Measurements from ENCODE around the gene LPO.

The LPO gene

GRCh38 chr17:58236394-58236793 lies 2.0 kb upstream of the LPO start:
- TF ChIP-seq, protein P1, sequence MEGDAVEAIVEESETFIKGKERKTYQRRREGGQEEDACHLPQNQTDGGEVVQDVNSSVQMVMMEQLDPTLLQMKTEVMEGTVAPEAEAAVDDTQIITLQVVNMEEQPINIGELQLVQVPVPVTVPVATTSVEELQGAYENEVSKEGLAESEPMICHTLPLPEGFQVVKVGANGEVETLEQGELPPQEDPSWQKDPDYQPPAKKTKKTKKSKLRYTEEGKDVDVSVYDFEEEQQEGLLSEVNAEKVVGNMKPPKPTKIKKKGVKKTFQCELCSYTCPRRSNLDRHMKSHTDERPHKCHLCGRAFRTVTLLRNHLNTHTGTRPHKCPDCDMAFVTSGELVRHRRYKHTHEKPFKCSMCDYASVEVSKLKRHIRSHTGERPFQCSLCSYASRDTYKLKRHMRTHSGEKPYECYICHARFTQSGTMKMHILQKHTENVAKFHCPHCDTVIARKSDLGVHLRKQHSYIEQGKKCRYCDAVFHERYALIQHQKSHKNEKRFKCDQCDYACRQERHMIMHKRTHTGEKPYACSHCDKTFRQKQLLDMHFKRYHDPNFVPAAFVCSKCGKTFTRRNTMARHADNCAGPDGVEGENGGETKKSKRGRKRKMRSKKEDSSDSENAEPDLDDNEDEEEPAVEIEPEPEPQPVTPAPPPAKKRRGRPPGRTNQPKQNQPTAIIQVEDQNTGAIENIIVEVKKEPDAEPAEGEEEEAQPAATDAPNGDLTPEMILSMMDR (conservative IDR thresholded peaks at IDR 0.05) = no peak
- no peak for TF ChIP-seq ZFX (IDR thresholded peaks at IDR 0.05)
- H3K27ac ChIP-seq = no peak overlapping the region

DNA sequence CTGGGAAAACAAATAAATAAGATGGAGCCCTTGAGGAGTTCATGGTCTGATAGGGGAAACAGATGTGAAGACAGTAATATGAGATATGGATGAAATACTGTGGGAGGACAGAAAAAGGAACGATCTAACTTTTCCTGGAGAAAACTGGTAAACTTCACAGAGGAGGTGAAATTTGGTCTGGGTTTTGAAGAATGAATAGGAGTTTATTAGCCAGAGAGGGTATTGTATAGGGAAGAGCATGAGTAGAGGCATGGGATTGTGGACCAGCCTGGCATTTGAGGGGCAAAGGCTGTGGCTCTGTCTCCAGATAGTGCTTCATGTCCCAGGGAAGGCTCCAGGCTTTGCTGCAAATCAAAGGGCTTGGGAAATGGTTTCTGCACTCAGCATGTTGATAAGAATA lies 1.6 kb downstream of the LPO start:
- TF ChIP-seq, protein P1 (conservative IDR thresholded peaks at IDR 0.05) = no peak
- TF ChIP-seq ZFX (IDR thresholded peaks at IDR 0.05) = no peak

DNA sequence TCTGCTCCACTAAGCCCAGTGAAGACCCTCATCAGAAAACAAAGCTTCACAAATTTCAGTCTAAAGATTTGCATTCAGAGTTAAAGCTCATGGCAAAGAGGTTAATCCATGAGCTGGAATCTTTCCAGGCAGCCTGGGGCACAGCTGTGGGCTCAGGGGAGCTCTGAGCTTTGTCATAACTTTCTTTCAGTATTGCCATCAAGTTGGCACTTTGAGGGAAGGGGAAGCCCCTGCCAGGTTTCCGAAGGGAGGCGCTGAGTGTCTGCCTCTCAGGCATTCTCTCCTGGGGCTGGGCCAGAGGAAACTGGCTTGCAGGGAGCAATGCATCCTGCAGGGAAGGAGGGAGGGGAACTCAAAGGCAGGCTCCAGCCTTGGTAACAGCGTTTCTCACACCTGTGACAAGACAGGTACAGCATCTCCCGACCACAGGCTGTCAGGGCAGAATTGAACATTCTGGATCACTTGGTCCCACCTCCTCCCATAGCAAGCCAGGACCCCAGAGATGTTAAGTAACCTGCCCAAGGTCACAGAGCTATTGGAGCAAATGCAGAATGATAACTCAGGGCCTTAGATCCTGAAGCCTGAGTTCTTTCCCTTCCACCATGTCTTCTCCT lies 3.9 kb downstream of the LPO start:
- TF ChIP-seq ZFX (IDR thresholded peaks at IDR 0.05) = no peak
- TF ChIP-seq, protein P1 (conservative IDR thresholded peaks at IDR 0.05) = no peak
- no peak overlapping the region for H3K27ac ChIP-seq

More for the DNA sequence above, 1.6 kb downstream of the LPO start:
- no peak overlapping the region for H3K27ac ChIP-seq

DNA sequence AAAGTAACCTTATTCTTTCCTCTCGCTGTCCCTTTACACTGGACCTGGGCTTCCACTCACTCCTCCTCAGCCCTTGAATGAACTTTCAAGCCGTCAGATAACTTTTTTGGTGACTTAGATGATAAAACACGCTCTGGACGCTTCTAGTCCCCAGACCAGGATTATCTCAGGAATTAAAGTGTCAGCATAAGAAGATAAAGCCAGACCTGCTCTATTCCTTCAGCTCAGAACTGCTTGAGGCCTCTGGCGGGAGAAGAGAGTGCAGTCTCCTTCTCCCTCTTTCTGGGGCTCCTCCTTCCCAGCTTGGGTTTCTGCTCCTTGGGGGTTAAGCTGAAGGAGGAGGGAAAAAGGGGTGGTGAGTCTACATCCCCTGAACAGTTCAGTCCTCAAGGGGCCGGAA lies 6.6 kb downstream of the LPO start:
- H3K27ac ChIP-seq = no peak overlapping the region
- TF ChIP-seq ZFX (IDR thresholded peaks at IDR 0.05) = no peak
- TF ChIP-seq, protein P1 (conservative IDR thresholded peaks at IDR 0.05) = no peak

DNA sequence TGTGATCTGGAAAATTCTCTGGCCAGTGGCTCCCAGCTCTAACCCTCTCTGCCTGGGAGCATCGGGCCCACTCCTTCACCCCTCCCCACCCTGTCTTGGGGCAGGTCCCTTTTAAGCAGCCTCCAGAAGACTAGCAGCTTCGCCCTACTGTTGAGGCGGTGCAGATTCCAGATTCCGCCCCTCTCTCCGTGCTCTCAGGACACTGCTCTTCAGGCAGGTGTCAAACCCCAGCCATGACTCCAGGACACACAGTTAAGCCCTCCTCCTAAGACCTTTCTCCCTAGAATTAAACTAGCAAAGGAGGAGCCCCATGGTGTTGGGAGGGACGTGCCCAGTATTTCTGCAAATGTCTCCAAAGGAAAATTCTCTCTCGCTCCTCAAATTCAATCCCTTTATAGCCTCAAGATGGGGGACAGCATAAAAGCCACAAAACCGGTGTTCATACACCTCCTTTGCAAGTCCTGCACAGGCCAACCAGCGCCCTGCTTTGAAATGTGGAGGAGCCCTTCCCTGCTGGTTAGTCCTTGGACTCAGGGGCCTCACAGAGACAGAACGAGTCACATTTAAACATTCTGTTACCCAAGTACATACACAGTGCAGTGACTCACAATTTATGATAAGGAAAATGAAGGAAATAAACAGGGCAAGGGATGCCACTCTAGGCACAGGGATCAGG lies 7.2 kb downstream of the LPO start:
- no peak for TF ChIP-seq ZFX (IDR thresholded peaks at IDR 0.05)
- TF ChIP-seq, protein P1 (conservative IDR thresholded peaks at IDR 0.05) = no peak
- no peak overlapping the region for H3K27ac ChIP-seq

GRCh38 chr17:58246104-58246740 lies 7.8 kb downstream of the LPO start:
- TF ChIP-seq, protein P1 (conservative IDR thresholded peaks at IDR 0.05) = no peak
- no peak for TF ChIP-seq ZFX (IDR thresholded peaks at IDR 0.05)

DNA sequence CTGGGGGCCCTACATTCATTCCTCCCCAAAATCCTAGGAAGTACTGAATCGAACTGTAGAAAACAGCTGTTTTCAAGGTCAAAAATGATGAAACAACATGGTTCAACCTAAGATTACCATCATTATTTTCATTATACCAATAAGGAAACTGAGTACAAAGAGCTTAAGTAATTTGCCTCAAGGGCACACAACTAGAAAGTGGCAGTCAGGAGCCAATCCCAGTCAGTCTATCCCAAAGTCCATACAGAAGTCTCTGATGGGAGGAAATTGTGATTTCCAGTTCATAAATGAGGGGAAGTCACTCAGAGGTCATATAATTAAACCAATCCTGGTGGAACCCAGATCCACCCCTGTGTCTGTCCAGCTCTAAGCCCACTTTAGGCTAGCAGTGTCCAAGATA lies 8.4 kb downstream of the LPO start:
- no peak for TF ChIP-seq ZFX (IDR thresholded peaks at IDR 0.05)
- TF ChIP-seq, protein P1 (conservative IDR thresholded peaks at IDR 0.05) = no peak

More at GRCh38 chr17:58246104-58246740, 7.8 kb downstream of the LPO start:
- H3K27ac ChIP-seq = no peak overlapping the region

More for the DNA sequence above, 8.4 kb downstream of the LPO start:
- H3K27ac ChIP-seq = no peak overlapping the region

Data from C4-2B (cell line).